Transverse colon (tissue), 3 donors: ENCODE measurements around the gene CALB2.

ENCODE experiments used
- CTCF ChIP-seq, 5 experiments: fragments of 200-600 bp in 3 of 5; fragments of 450-650 bp in 2 of 5; sonication (generic) in 3 of 5; IDR thresholded peaks; 1 replicate in 2 of 5; 2 replicates in 3 of 5; pipeline ENCODE4 v1.5.1; 2016 to 2017; ENCODE audit warnings: antibody characterized with exemption in 5 of 5, inconsistent platforms in 3 of 5, mild to moderate bottlenecking in 2 of 5, moderate library complexity in 1 of 5
- EP300 ChIP-seq: sonication (generic); formaldehyde crosslinking; IDR thresholded peaks from one replicate; pipeline ENCODE4 v1.6.1; 2017; ENCODE audit warnings: antibody characterized with exemption, low read depth
- POLR2A ChIP-seq: fragments of 450-650 bp; IDR thresholded peaks from one replicate; pipeline ENCODE4 v1.6.1; 2016; ENCODE audit warnings: antibody characterized with exemption, mild to moderate bottlenecking, moderate library complexity

GRCh38 chr16:71368958-71369357 is 10.4 kb downstream of the CALB2 start:
- TF ChIP-seq POLR2A (no peak), CTCF (IDR thresholded peaks at IDR 0.05) (no peak), EP300 (no peak)
